IPS-18a (cell line): Measurements from ENCODE around the gene RPL39.
"Not testable (repeated sequence)": the region's sequence is repeated elsewhere in the genome, so short reads cannot be mapped to it uniquely, and the experiment has no call there.

Experiments
- H3K27ac ChIP-seq: one replicate; pipeline ENCODE4 v1.5.1; 2013; ENCODE audit warnings: low read length
- H3K27me3 ChIP-seq: one replicate; pipeline ENCODE4 v1.6.1; 2013; ENCODE audit warnings: mild to moderate bottlenecking, low read length; ENCODE audit not compliant: control insufficient read depth, insufficient read depth
- H3K36me3 ChIP-seq: one replicate; pipeline ENCODE4 v1.6.1; 2013; ENCODE audit warnings: low read depth, low read length; ENCODE audit not compliant: control insufficient read depth
- H3K4me1 ChIP-seq: one replicate; pipeline ENCODE4 v1.6.1; 2013; ENCODE audit warnings: low read depth, low read length; ENCODE audit not compliant: control insufficient read depth
- H3K4me3 ChIP-seq: one replicate; pipeline ENCODE4 v1.5.1; 2013; ENCODE audit warnings: low read length
- H3K9ac ChIP-seq: one replicate; pipeline ENCODE4 v1.6.1; 2013; ENCODE audit warnings: mild to moderate bottlenecking, low read length, moderate library complexity
- H3K9me3 ChIP-seq: one replicate; pipeline ENCODE4 v1.6.1; 2013; ENCODE audit warnings: low read depth, low read length; ENCODE audit not compliant: control insufficient read depth

Gene RPL39

GRCh38 chrX:119750131-119750530 lies 41.3 kb downstream of the RPL39 start:
- H3K4me1 ChIP-seq, H3K36me3 ChIP-seq, H3K27ac ChIP-seq, H3K9me3 ChIP-seq, H3K4me3 ChIP-seq, H3K9ac ChIP-seq, H3K27me3 ChIP-seq: not testable (repeated sequence)

GRCh38 chrX:119745283-119745848 lies 46.1 kb downstream of the RPL39 start:
- Histone ChIP-seq H3K9ac (no peak overlapping the region), H3K4me1 (no peaks in the 10 kb centered on the region), H3K27ac (no peak overlapping the region), H3K36me3 (no peaks in the 10 kb centered on the region), H3K27me3 (no peaks in the 10 kb centered on the region), H3K4me3 (no peak overlapping the region), H3K9me3 (peaks cover 5% of the 10 kb centered on the region)

GRCh38 chrX:119738742-119739141 lies 52.7 kb downstream of the RPL39 start:
- Histone ChIP-seq H3K9ac (no peak overlapping the region), H3K9me3 (peaks cover 4% of the 10 kb centered on the region), H3K4me3 (no peak overlapping the region), H3K27ac (no peak overlapping the region), H3K36me3 (no peaks in the 10 kb centered on the region), H3K27me3 (no peaks in the 10 kb centered on the region), H3K4me1 (no peaks in the 10 kb centered on the region)
